Neuronal stem cell (in vitro differentiated cells): ENCODE results near the gene AIP.

ENCODE experiments used
- DNase-seq: peaks from one replicate; pipeline ENCODE4 v3.0.0-alpha.2; 2013; ENCODE audit warnings: low spot score
- H2AFZ ChIP-seq: one replicate; pipeline ENCODE4 v1.6.1; 2013; ENCODE audit warnings: mild to moderate bottlenecking, low read length, inconsistent platforms
- H2AK5ac ChIP-seq: 2 replicates; pipeline ENCODE4 v1.6.1; 2013; ENCODE audit warnings: low read depth, mild to moderate bottlenecking, inconsistent platforms, low read length, moderate library complexity, mixed read lengths
- H2BK120ac ChIP-seq: 2 replicates; pipeline ENCODE4 v1.6.1; 2013; ENCODE audit warnings: low read depth, mild to moderate bottlenecking, inconsistent platforms, low read length, moderate library complexity, mixed read lengths
- H2BK12ac ChIP-seq: one replicate; pipeline ENCODE4 v1.6.1; 2013; ENCODE audit warnings: low read length, inconsistent platforms
- H2BK15ac ChIP-seq: 2 replicates; pipeline ENCODE4 v1.6.1; 2013; ENCODE audit warnings: mild to moderate bottlenecking, low read length, inconsistent platforms, mixed read lengths
- H2BK5ac ChIP-seq: one replicate; pipeline ENCODE4 v1.6.1; 2013; ENCODE audit warnings: inconsistent platforms, mild to moderate bottlenecking, low read length, moderate library complexity
- H3K14ac ChIP-seq: one replicate; pipeline ENCODE4 v1.6.1; 2013; ENCODE audit warnings: low read length, inconsistent platforms
- H3K18ac ChIP-seq: 2 replicates; pipeline ENCODE4 v1.6.1; 2013; ENCODE audit warnings: low read length, inconsistent platforms
- H3K23ac ChIP-seq: 2 replicates; pipeline ENCODE4 v1.6.1; 2013; ENCODE audit warnings: low read depth, mild to moderate bottlenecking, mixed read lengths, low read length, inconsistent platforms; ENCODE audit not compliant: poor library complexity
- H3K27ac ChIP-seq: replicated peaks from 3 replicates; pipeline ENCODE4 v1.5.1; 2013; ENCODE audit warnings: low read length, inconsistent platforms
- H3K27me3 ChIP-seq, 3 experiments: 2 replicates each; pipeline ENCODE4 v1.6.1; 2013; ENCODE audit warnings: low read length in 3 of 3, mild to moderate bottlenecking in 2 of 3, inconsistent platforms in 1 of 3, low read depth in 1 of 3, mixed read lengths in 1 of 3, moderate library complexity in 1 of 3; ENCODE audit not compliant: control insufficient read depth in 3 of 3, insufficient read depth in 3 of 3
- H3K36me3 ChIP-seq, 2 donors: replicated peaks in 1 of 2; 2 replicates each; pipeline ENCODE4 v1.6.1; 2013; ENCODE audit warnings: low read length in 2 of 2; ENCODE audit not compliant: control insufficient read depth in 2 of 2, insufficient read depth in 2 of 2
- H3K4ac ChIP-seq: 2 replicates; pipeline ENCODE4 v1.6.1; 2013; ENCODE audit warnings: inconsistent platforms, mild to moderate bottlenecking, low read length, moderate library complexity
- H3K4me1 ChIP-seq, 2 donors: 1 replicate in 1 of 2; 2 replicates in 1 of 2; pipeline ENCODE4 v1.6.1; 2013; ENCODE audit warnings: low read length in 2 of 2, low read depth in 1 of 2; ENCODE audit not compliant: control insufficient read depth in 2 of 2, insufficient read depth in 1 of 2
- H3K4me2 ChIP-seq: one replicate; pipeline ENCODE4 v1.6.1; 2013; ENCODE audit warnings: mild to moderate bottlenecking, low read length, inconsistent platforms; ENCODE audit not compliant: insufficient read depth, poor library complexity, severe bottlenecking
- H3K4me3 ChIP-seq, 2 donors: 2 replicates each; pipeline ENCODE4 v1.5.1; 2013; ENCODE audit warnings: low read length in 2 of 2, mild to moderate bottlenecking in 2 of 2, inconsistent platforms in 1 of 2, moderate library complexity in 1 of 2
- H3K79me1 ChIP-seq: one replicate; pipeline ENCODE4 v1.6.1; 2013; ENCODE audit warnings: low read depth, mild to moderate bottlenecking, inconsistent platforms, low read length, moderate library complexity
- H3K9ac ChIP-seq: one replicate; pipeline ENCODE4 v1.6.1; 2013; ENCODE audit warnings: mild to moderate bottlenecking, low read depth, low read length, inconsistent platforms; ENCODE audit not compliant: poor library complexity
- H3K9me3 ChIP-seq, 2 donors: replicated peaks in 1 of 2; 2 replicates each; pipeline versions ENCODE3 to v1.6.1; 2013; ENCODE audit warnings: low read length in 2 of 2, mild to moderate bottlenecking in 2 of 2, inconsistent platforms in 1 of 2, low read depth in 1 of 2, mixed read lengths in 1 of 2, moderate library complexity in 1 of 2; ENCODE audit not compliant: control insufficient read depth in 2 of 2, insufficient read depth in 1 of 2
- H4K8ac ChIP-seq: one replicate; pipeline ENCODE4 v1.6.1; 2013; ENCODE audit warnings: low read depth, mild to moderate bottlenecking, inconsistent platforms, low read length, moderate library complexity
- H4K91ac ChIP-seq: one replicate; pipeline ENCODE4 v1.6.1; 2013; ENCODE audit warnings: low read length, low read depth, mild to moderate bottlenecking, inconsistent platforms; ENCODE audit not compliant: poor library complexity
- WGBS, 2 donors: extraction: QIAGEN DNeasy Blood & Tissue Kit; methylation state at CpG; one replicate each; pipeline ENCODE4 v1.1.7; 2013; ENCODE audit warnings: missing lambda C conversion rate in 2 of 2, mixed read lengths in 1 of 2; ENCODE audit not compliant: insufficient read length in 2 of 2, insufficient replicate concordance in 1 of 2; ENCODE audit errors: extremely low coverage in 2 of 2; 5-methylcytosine and 5-hydroxymethylcytosine counted together

The AIP gene

GRCh38 chr11:67466367-67466766 lies 16.5 kb upstream of the AIP start:
- no peaks in the 10 kb centered on the region for H3K27me3 ChIP-seq

GRCh38 chr11:67466962-67467771 lies 15.7 kb upstream of the AIP start:
- peaks cover 0 to 2% (median 0%) of the 10 kb centered on the region in 3 experiments for H3K27me3 ChIP-seq
- peak overlapping the region; percentile 53 for H2BK5ac ChIP-seq
- peaks cover 11 to 15% of the 10 kb centered on the region in 2 donors for H3K4me1 ChIP-seq
- H3K9ac ChIP-seq: no peak overlapping the region
- no peak overlapping the region for H2BK120ac ChIP-seq
- peak overlapping the region; percentile 75 for H2BK15ac ChIP-seq
- no peak overlapping the region for H3K14ac ChIP-seq
- peaks cover 0 to 11% of the 10 kb centered on the region in 2 donors for H3K36me3 ChIP-seq
- H4K91ac ChIP-seq: no peak overlapping the region
- peaks cover 0 to 1% of the 10 kb centered on the region in 2 donors for H3K9me3 ChIP-seq
- no peak overlapping the region for H3K4me2 ChIP-seq
- DNase-seq: no peak
- H2AFZ ChIP-seq: no peak overlapping the region
- WGBS, 2 donors: no CpG with 5 or more reads among the region's 11 CpGs
- no peak overlapping the region for H2BK12ac ChIP-seq
- H3K79me1 ChIP-seq: peaks cover 5% of the 10 kb centered on the region
- H3K18ac ChIP-seq: peak overlapping the region; percentile 48
- H2AK5ac ChIP-seq: peak overlapping the region; percentile 61
- peak overlapping the region in 1 of 2 donors; percentile 9 for H3K4me3 ChIP-seq
- H3K4ac ChIP-seq: peak overlapping the region; percentile 84
- peak overlapping the region; percentile 73 for H3K23ac ChIP-seq
- no peak overlapping the region for H4K8ac ChIP-seq
- H3K27ac ChIP-seq: no peak overlapping the region

More at GRCh38 chr11:67466367-67466766, 16.5 kb upstream of the AIP start:
- Histone ChIP-seq H3K4me2 (no peak overlapping the region), H2BK5ac (no peak overlapping the region), H3K4ac (no peak overlapping the region), H3K79me1 (peaks cover 5% of the 10 kb centered on the region), H3K36me3 (peaks cover 0 to 11% of the 10 kb centered on the region in 2 donors), H3K27ac (peak overlapping the region; percentile 20), H3K23ac (no peak overlapping the region), H2BK15ac (no peak overlapping the region), H3K4me3 (no peak overlapping the region), H2BK12ac (no peak overlapping the region), H3K18ac (no peak overlapping the region), H2BK120ac (no peak overlapping the region), H4K91ac (no peak overlapping the region), H3K14ac (no peak overlapping the region), H3K9ac (no peak overlapping the region), H4K8ac (no peak overlapping the region), H2AK5ac (no peak overlapping the region), H2AFZ (no peak overlapping the region), H3K9me3 (peaks cover 0 to 1% of the 10 kb centered on the region in 2 donors), H3K4me1 (peaks cover 11 to 15% of the 10 kb centered on the region in 2 donors)
- WGBS, 2 donors: no CpG with 5 or more reads among the region's 5 CpGs
- no peak for DNase-seq

- Histone ChIP-seq H2BK15ac (peak overlapping the region; percentile 85), H3K27me3 (peaks cover 0 to 2% (median 0%) of the 10 kb centered on the region in 3 experiments), H2BK5ac (peak overlapping the region; percentile 75), H3K14ac (no peak overlapping the region), H3K4me1 (peaks cover 11 to 18% of the 10 kb centered on the region in 2 donors), H4K91ac (no peak overlapping the region), H3K36me3 (peaks cover 0 to 10% of the 10 kb centered on the region in 2 donors), H3K9me3 (peaks cover 0 to 1% of the 10 kb centered on the region in 2 donors), H2AK5ac (peak overlapping the region; percentile 30), H4K8ac (no peak overlapping the region), H2BK12ac (no peak overlapping the region), H3K9ac (peak overlapping the region; percentile 63), H3K18ac (no peak overlapping the region), H3K4me3 (peak overlapping the region; percentile 88 to 92), H3K4me2 (peak overlapping the region; percentile 86), H2AFZ (no peak overlapping the region), H3K23ac (peak overlapping the region; percentile 73), H3K27ac (no peak overlapping the region), H3K4ac (no peak overlapping the region), H2BK120ac (no peak overlapping the region), H3K79me1 (peaks cover 5% of the 10 kb centered on the region)
- WGBS, 2 donors: no CpG with 5 or more reads among the region's 5 CpGs
- DNase-seq: no peak
These were observed 14.8 kb upstream of the AIP start for GRCh38 chr11:67468056-67468455.

GRCh38 chr11:67468456-67468758 lies 14.4 kb upstream of the AIP start:
- H2AFZ ChIP-seq: peak overlapping the region; percentile 89
- no peak overlapping the region for H3K4ac ChIP-seq
- peak overlapping the region; percentile 94 for H3K9ac ChIP-seq
- H3K27me3 ChIP-seq: peaks cover 0 to 2% (median 0%) of the 10 kb centered on the region in 3 experiments
- H4K8ac ChIP-seq: no peak overlapping the region
- peaks cover 11 to 18% of the 10 kb centered on the region in 2 donors for H3K4me1 ChIP-seq
- H4K91ac ChIP-seq: no peak overlapping the region
- H2BK5ac ChIP-seq: peak overlapping the region; percentile 75
- no peak overlapping the region for H2BK120ac ChIP-seq
- H3K36me3 ChIP-seq: peaks cover 0 to 6% of the 10 kb centered on the region in 2 donors
- H3K4me3 ChIP-seq: peak overlapping the region; percentile 88 to 92
- H3K27ac ChIP-seq: no peak overlapping the region
- H2BK12ac ChIP-seq: no peak overlapping the region
- no peak overlapping the region for H3K23ac ChIP-seq
- peaks cover 0 to 1% of the 10 kb centered on the region in 2 donors for H3K9me3 ChIP-seq
- peak overlapping the region; percentile 89 for H3K14ac ChIP-seq
- no CpG with 5 or more reads among the region's 6 CpGs for whole genome bisulfite sequencing, 2 donors
- H2BK15ac ChIP-seq: peak overlapping the region; percentile 85
- no peak for DNase-seq
- peak overlapping the region; percentile 96 for H2AK5ac ChIP-seq
- peak overlapping the region; percentile 96 for H3K18ac ChIP-seq
- H3K4me2 ChIP-seq: peak overlapping the region; percentile 86
- peaks cover 5% of the 10 kb centered on the region for H3K79me1 ChIP-seq
